Lower lobe of right lung (tissue), 2 donors: ENCODE data around the gene IP6K3. TPM values are rescaled to one million over a fixed set of nuclear protein-coding genes. Genes with fewer than 3 reads are reported as not detected.

Experiments
- ATAC-seq, 2 donors: fragments of 200-7000 bp; cut with Tn5 transposase; one replicate each; pipeline ENCODE4 v1.9.1; 2020 to 2022; ENCODE audit warnings: mild to moderate bottlenecking in 2 of 2, moderate library complexity in 2 of 2
- DNase-seq: peaks from one replicate; pipeline ENCODE4 v3.0.0-alpha.2; 2020
- H3K27ac ChIP-seq: fragments of 200-600 bp; one replicate; pipeline ENCODE4 v1.8.0; 2022
- H3K27me3 ChIP-seq: fragments of 200-600 bp; one replicate; pipeline ENCODE4 v1.8.0; 2022; ENCODE audit warnings: low read depth
- H3K36me3 ChIP-seq: fragments of 200-600 bp; one replicate; pipeline ENCODE4 v1.8.0; 2022; ENCODE audit warnings: mild to moderate bottlenecking
- H3K4me1 ChIP-seq: fragments of 200-600 bp; one replicate; pipeline ENCODE4 v1.8.0; 2022
- H3K4me3 ChIP-seq: fragments of 200-600 bp; one replicate; pipeline ENCODE4 v1.8.0; 2022; ENCODE audit warnings: mild to moderate bottlenecking
- H3K9me3 ChIP-seq: fragments of 200-600 bp; one replicate; pipeline ENCODE4 v1.8.0; 2022
- CTCF ChIP-seq: fragments of 200-600 bp; IDR thresholded peaks from one replicate; pipeline ENCODE4 v1.8.0; 2022; ENCODE audit warnings: antibody characterized with exemption, mild to moderate bottlenecking
- intact Hi-C: fragments of 100-400 bp; cut with DNase I; formaldehyde crosslinking; loops from one replicate; pipeline ENCODE4 v1.11.0; 2022
- total RNA-seq: library from RNA; stranded (reverse); fragmentation: NEBNext Ultra II Directional; extraction: Animal tissue kit (Norgen Biotek cat#: 25700); gene quantifications from one replicate; pipeline ENCODE4 v1.2.1, GENCODE V29; 2021
- donor health status: DM: no; HTN: yes; CAD: no; lungs with severe emphysema.

The IP6K3 gene
- total RNA-seq, 1 donor from 2014 or later: 3.5 TPM

- intact Hi-C loops: no loop called here
- ATAC-seq: peak; percentile 24 to 40
- Histone ChIP-seq H3K9me3 (no peaks in the 10 kb centered on the region), H3K4me3 (peak overlapping the region; percentile 39), H3K27ac (peak overlapping the region; percentile 76), H3K4me1 (peaks cover 11% of the 10 kb centered on the region), H3K27me3 (peaks cover 5% of the 10 kb centered on the region), H3K36me3 (no peaks in the 10 kb centered on the region)
- TF ChIP-seq CTCF: no peak
- no peak for DNase-seq
These were observed 587 bp downstream of the IP6K3 start for GRCh38 chr6:33746036-33746600.

- peak overlapping the region; percentile 39 for H3K4me3 ChIP-seq
- ATAC-seq (no peak), DNase-seq (no peak)
- H3K9me3 ChIP-seq: no peaks in the 10 kb centered on the region
- no peaks in the 10 kb centered on the region for H3K36me3 ChIP-seq
- H3K27ac ChIP-seq: peak overlapping the region; percentile 76
- TF ChIP-seq CTCF: no peak
- peaks cover 5% of the 10 kb centered on the region for H3K27me3 ChIP-seq
- H3K4me1 ChIP-seq: peaks cover 11% of the 10 kb centered on the region
- intact Hi-C loops: no loop called here
These were observed 1.2 kb downstream of the IP6K3 start for GRCh38 chr6:33745548-33745947.

GRCh38 chr6:33744895-33745546 lies 1.7 kb downstream of the IP6K3 start:
- Histone ChIP-seq H3K36me3 (no peaks in the 10 kb centered on the region), H3K4me1 (peaks cover 11% of the 10 kb centered on the region), H3K4me3 (peak overlapping the region; percentile 39), H3K27ac (peak overlapping the region; percentile 76), H3K27me3 (peaks cover 5% of the 10 kb centered on the region), H3K9me3 (no peaks in the 10 kb centered on the region)
- DNase-seq: no peak
- intact Hi-C loops: no loop called here
- ATAC-seq: no peak
- TF ChIP-seq CTCF: no peak

- H3K27ac ChIP-seq: peak overlapping the region; percentile 76
These were observed 2.5 kb downstream of the IP6K3 start for GRCh38 chr6:33744001-33744848.

More at GRCh38 chr6:33744001-33744848, 2.5 kb downstream of the IP6K3 start:
- H3K4me1 ChIP-seq: peaks cover 11% of the 10 kb centered on the region
- ATAC-seq (peak; percentile 78 to 81), DNase-seq (peak; percentile 70)
- intact Hi-C loops: no loop called here
- peak overlapping the region; percentile 39 for H3K4me3 ChIP-seq
- peaks cover 5% of the 10 kb centered on the region for H3K27me3 ChIP-seq
- TF ChIP-seq CTCF: peak; percentile 88
- no peaks in the 10 kb centered on the region for H3K9me3 ChIP-seq
- H3K36me3 ChIP-seq: no peaks in the 10 kb centered on the region
